HG03066 (cell line): ENCODE results near the gene STRN3.
"Not testable (repeated sequence)": the region's sequence is repeated elsewhere in the genome, so short reads cannot be mapped to it uniquely, and the experiment has no call there.

Source experiments
- ATAC-seq: cut with Tn5 transposase; IDR thresholded peaks from one replicate; pipeline ENCODE4 v1.9.1; 2021; ENCODE audit warnings: low read depth; ENCODE audit not compliant: unreplicated experiment

Gene STRN3

GRCh38 chr14:31026077-31026449, at the start of gene STRN3:
Gene STRN3, minus strand, starts transcription at chr14:31026379. Its CDS starts 194 bp downstream, at chr14:31026185.
- ATAC-seq: no peak

GRCh38 chr14:31075144-31075543, 49.0 kb upstream of the STRN3 start:
- ATAC-seq: no peak

- no peak for ATAC-seq
Measured at GRCh38 chr14:31071151-31071550, 45.0 kb upstream of the STRN3 start.

- no peak for ATAC-seq
Measured at GRCh38 chr14:31070431-31070830, 44.3 kb upstream of the STRN3 start.

GRCh38 chr14:31069343-31069742, 43.2 kb upstream of the STRN3 start:
- no peak for ATAC-seq

- ATAC-seq: no peak
Measured at GRCh38 chr14:31068235-31068634, 42.1 kb upstream of the STRN3 start.

- ATAC-seq: not testable (repeated sequence)
Measured at GRCh38 chr14:31062908-31063307, 36.7 kb upstream of the STRN3 start.

- ATAC-seq: no peak
Measured at GRCh38 chr14:31060253-31060875, 34.2 kb upstream of the STRN3 start.

GRCh38 chr14:31059152-31059924, 33.2 kb upstream of the STRN3 start:
- no peak for ATAC-seq

GRCh38 chr14:31057701-31058364, 31.7 kb upstream of the STRN3 start:
- ATAC-seq: no peak

GRCh38 chr14:31057035-31057434, 30.9 kb upstream of the STRN3 start:
- ATAC-seq: no peak

- ATAC-seq: not testable (repeated sequence)
Measured at GRCh38 chr14:31052905-31053586, 26.9 kb upstream of the STRN3 start.

- no peak for ATAC-seq
Measured at GRCh38 chr14:31051511-31051910, 25.3 kb upstream of the STRN3 start.

GRCh38 chr14:31051023-31051422, 24.8 kb upstream of the STRN3 start:
- ATAC-seq: no peak

- no peak for ATAC-seq
Measured at GRCh38 chr14:31047503-31047902, 21.3 kb upstream of the STRN3 start.

GRCh38 chr14:31045501-31046080, 19.4 kb upstream of the STRN3 start:
- ATAC-seq: no peak

GRCh38 chr14:31043379-31043778, 17.2 kb upstream of the STRN3 start:
- ATAC-seq: no peak

GRCh38 chr14:31042893-31043292, 16.7 kb upstream of the STRN3 start:
- not testable (repeated sequence) for ATAC-seq

- no peak for ATAC-seq
Measured at GRCh38 chr14:31042300-31042699, 16.1 kb upstream of the STRN3 start.

- no peak for ATAC-seq
Measured at GRCh38 chr14:31038521-31039166, 12.5 kb upstream of the STRN3 start.
